Thoracic aorta (tissue), 2 donors: ENCODE data around the gene RNF121. TPM values are rescaled to one million over a fixed set of nuclear protein-coding genes. Genes with fewer than 3 reads are reported as not detected.

Experiments
- ATAC-seq: fragments of 150-250 bp; one replicate; pipeline ENCODE4 v1.8.0; 2017; ENCODE audit warnings: low read depth; ENCODE audit not compliant: insufficient number of reproducible peaks, low FRiP score
- DNase-seq: peaks from one replicate; pipeline ENCODE4 v3.0.0-alpha.2; 2020; ENCODE audit warnings: low spot score
- H3K27ac ChIP-seq, 2 donors: fragments of 200-600 bp; sonication (generic); 1 replicate in 1 of 2; 2 replicates in 1 of 2; pipeline ENCODE4 v1.5.1; 2016; ENCODE audit warnings: mild to moderate bottlenecking in 2 of 2, moderate library complexity in 2 of 2
- H3K27me3 ChIP-seq: fragments of 200-600 bp; sonication (generic); replicated peaks from 2 replicates; pipeline ENCODE4 v1.6.0; 2016; ENCODE audit warnings: mild to moderate bottlenecking; ENCODE audit not compliant: insufficient read depth
- H3K36me3 ChIP-seq: fragments of 200-600 bp; sonication (generic); one replicate; pipeline ENCODE4 v1.5.1; 2016
- H3K4me1 ChIP-seq, 2 donors: fragments of 200-600 bp; sonication (generic); 1 replicate in 1 of 2; 2 replicates in 1 of 2; pipeline versions ENCODE4 v1.5.1 to v1.6.0; 2016; ENCODE audit warnings: low read depth in 2 of 2, mild to moderate bottlenecking in 1 of 2; ENCODE audit not compliant: control insufficient read depth in 1 of 2
- H3K4me3 ChIP-seq: fragments of 200-600 bp; sonication (generic); 2 replicates; pipeline ENCODE4 v1.5.1; 2016; ENCODE audit warnings: mild to moderate bottlenecking
- H3K9me3 ChIP-seq: fragments of 200-600 bp; sonication (generic); 2 replicates; pipeline ENCODE4 v1.5.1; 2016
- CTCF ChIP-seq: fragments of 200-600 bp; sonication (generic); IDR thresholded peaks from one replicate; pipeline ENCODE4 v1.5.1; 2019; ENCODE audit warnings: antibody characterized with exemption
- total RNA-seq, 2 donors: library from RNA; depleted of rRNA; stranded (reverse); fragments of >200 nt; gene quantifications; one replicate each; pipeline versions ENCODE4 v1.1.0 to v1.2.3, GENCODE V29; 2016

Gene RNF121
- total RNA-seq, 2 donors from 2014 or later, result 50.2 to 74.6 TPM

GRCh38 chr11:71947498-71947897 lies 18.7 kb downstream of the RNF121 start:
- no peaks in the 10 kb centered on the region for H3K27me3 ChIP-seq
- no peaks in the 10 kb centered on the region for H3K36me3 ChIP-seq
- no peak overlapping the region for H3K4me3 ChIP-seq
- no peak overlapping the region for H3K27ac ChIP-seq
- H3K9me3 ChIP-seq, result no peaks in the 10 kb centered on the region
- no peak for TF ChIP-seq CTCF
- DNase-seq (no peak), ATAC-seq (no peak)
- peaks cover 8 to 39% of the 10 kb centered on the region in 2 donors for H3K4me1 ChIP-seq

- Histone ChIP-seq H3K27me3 (no peaks in the 10 kb centered on the region), H3K4me1 (peaks cover 8 to 39% of the 10 kb centered on the region in 2 donors), H3K9me3 (no peaks in the 10 kb centered on the region), H3K4me3 (no peak overlapping the region), H3K27ac (no peak overlapping the region), H3K36me3 (no peaks in the 10 kb centered on the region)
- DNase-seq (no peak), ATAC-seq (no peak)
- TF ChIP-seq CTCF, result no peak
These were observed 19.6 kb downstream of the RNF121 start for GRCh38 chr11:71948314-71949027.

- Histone ChIP-seq H3K27me3 (no peaks in the 10 kb centered on the region), H3K36me3 (no peaks in the 10 kb centered on the region), H3K27ac (no peak overlapping the region), H3K9me3 (no peaks in the 10 kb centered on the region), H3K4me3 (no peak overlapping the region), H3K4me1 (peaks cover 8 to 39% of the 10 kb centered on the region in 2 donors)
- ATAC-seq, result no peak
- no peak for TF ChIP-seq CTCF
- no peak for DNase-seq
These were observed 20.2 kb downstream of the RNF121 start for GRCh38 chr11:71949034-71949433.

- TF ChIP-seq CTCF, result no peak
- H3K36me3 ChIP-seq, result no peaks in the 10 kb centered on the region
- H3K4me1 ChIP-seq, result peaks cover 0 to 23% of the 10 kb centered on the region in 2 donors
- H3K9me3 ChIP-seq, result no peaks in the 10 kb centered on the region
- no peak for DNase-seq
- no peak overlapping the region for H3K27ac ChIP-seq
- no peaks in the 10 kb centered on the region for H3K27me3 ChIP-seq
- no peak for ATAC-seq
- no peak overlapping the region for H3K4me3 ChIP-seq
These were observed 23.0 kb downstream of the RNF121 start for GRCh38 chr11:71951741-71952310.

- Histone ChIP-seq H3K27me3 (no peaks in the 10 kb centered on the region), H3K4me1 (no peaks in the 10 kb centered on the region), H3K27ac (no peak overlapping the region), H3K9me3 (no peaks in the 10 kb centered on the region), H3K4me3 (no peak overlapping the region), H3K36me3 (peaks cover 5% of the 10 kb centered on the region)
- no peak for DNase-seq
- no peak for TF ChIP-seq CTCF
- no peak for ATAC-seq
These were observed 27.1 kb downstream of the RNF121 start for GRCh38 chr11:71955898-71956456.
